Measurements from ENCODE around the gene PORCN.

PORCN gene

DNA sequence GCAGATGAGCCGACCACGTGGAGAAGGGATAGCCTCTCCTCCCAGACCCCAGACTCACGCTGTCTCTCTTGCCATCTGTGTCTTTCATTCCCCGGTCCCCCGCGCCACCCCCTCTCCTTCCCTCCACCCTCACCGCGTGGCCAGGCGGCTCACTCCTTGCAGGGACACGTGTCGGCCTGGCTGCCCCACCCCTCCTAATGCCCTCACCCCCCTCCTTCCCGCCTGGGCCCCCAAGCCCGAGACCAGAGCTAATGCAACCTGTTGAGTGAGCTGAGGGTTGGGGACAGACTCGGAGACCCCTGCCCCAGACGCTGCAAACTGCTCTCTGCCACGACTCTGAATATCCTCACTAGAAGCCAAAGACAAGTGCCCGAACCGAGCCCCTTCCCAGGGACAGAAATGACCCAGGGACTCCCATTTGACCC is 40.5 kb upstream of the PORCN start:
- no peaks in the 10 kb centered on the region for H3K79me1 ChIP-seq (ENCODE audit: low read depth, low read length)
- peaks cover 10 to 16% of the 10 kb centered on the region in 2 donors for H3K4me1 ChIP-seq (ENCODE audit: control insufficient read depth in 2 of 2, insufficient read depth in 1 of 2, low read depth in 1 of 2, low read length in 2 of 2)
- no peak overlapping the region for H2BK12ac ChIP-seq (ENCODE audit: low read length)
- H3K9me3 ChIP-seq (replicated peaks in 1 of 2; ENCODE audit: control insufficient read depth in 2 of 2, insufficient read depth in 1 of 2, low read depth in 1 of 2, low read length in 2 of 2), result no peaks in the 10 kb centered on the region
- no CpG with 5 or more reads among the region's 18 CpGs for WGBS, 2 donors (ENCODE audit: extremely low coverage in 2 of 2, insufficient read length in 2 of 2, insufficient replicate concordance in 1 of 2)
- H4K8ac ChIP-seq (ENCODE audit: low read depth, low read length), result no peak overlapping the region
- no peak overlapping the region for H2BK5ac ChIP-seq (ENCODE audit: low read length)
- no peaks in the 10 kb centered on the region for H3K36me3 ChIP-seq (replicated peaks in 1 of 2; ENCODE audit: control insufficient read depth in 2 of 2, insufficient read depth in 2 of 2, low read length in 2 of 2)
- no peak overlapping the region for H3K9ac ChIP-seq (ENCODE audit: low read depth, low read length, poor library complexity)
- no peaks in the 10 kb centered on the region for H3K27me3 ChIP-seq (ENCODE audit: control insufficient read depth in 3 of 3, insufficient read depth in 3 of 3, low read depth in 1 of 3, low read length in 3 of 3)
- no peak overlapping the region for H3K27ac ChIP-seq (replicated peaks; ENCODE audit: low read length)
- no peak overlapping the region for H3K18ac ChIP-seq (ENCODE audit: low read length)
- no peak overlapping the region for H2BK120ac ChIP-seq (ENCODE audit: low read depth, low read length)
- H3K4me3 ChIP-seq (ENCODE audit: low read length in 2 of 2), result no peak overlapping the region
- H2BK15ac ChIP-seq (ENCODE audit: low read length), result no peak overlapping the region
- H4K91ac ChIP-seq (ENCODE audit: low read depth, low read length, poor library complexity), result no peak overlapping the region
- no peak overlapping the region for H3K14ac ChIP-seq (ENCODE audit: low read length)
- H2AFZ ChIP-seq (ENCODE audit: low read length), result peak overlapping the region; percentile 63
- DNase-seq (ENCODE audit: low spot score), result no peak
- H2AK5ac ChIP-seq (ENCODE audit: low read depth, low read length), result no peak overlapping the region
- no peak overlapping the region for H3K4ac ChIP-seq (ENCODE audit: low read length)
- H3K4me2 ChIP-seq (ENCODE audit: insufficient read depth, low read length, poor library complexity, severe bottlenecking), result no peak overlapping the region
- H3K23ac ChIP-seq (ENCODE audit: low read depth, low read length, poor library complexity), result no peak overlapping the region

- no peak overlapping the region for H4K8ac ChIP-seq (ENCODE audit: low read depth, low read length)
- H3K27me3 ChIP-seq (ENCODE audit: control insufficient read depth in 3 of 3, insufficient read depth in 3 of 3, low read depth in 1 of 3, low read length in 3 of 3), result no peaks in the 10 kb centered on the region
- H2BK15ac ChIP-seq (ENCODE audit: low read length), result no peak overlapping the region
- no peak overlapping the region for H2BK12ac ChIP-seq (ENCODE audit: low read length)
- H3K9me3 ChIP-seq (replicated peaks in 1 of 2; ENCODE audit: control insufficient read depth in 2 of 2, insufficient read depth in 1 of 2, low read depth in 1 of 2, low read length in 2 of 2), result no peaks in the 10 kb centered on the region
- no peak overlapping the region for H3K14ac ChIP-seq (ENCODE audit: low read length)
- H2BK120ac ChIP-seq (ENCODE audit: low read depth, low read length), result no peak overlapping the region
- no peak overlapping the region for H2BK5ac ChIP-seq (ENCODE audit: low read length)
- no peak overlapping the region for H3K27ac ChIP-seq (replicated peaks; ENCODE audit: low read length)
- H4K91ac ChIP-seq (ENCODE audit: low read depth, low read length, poor library complexity), result no peak overlapping the region
- no peak overlapping the region for H3K4me3 ChIP-seq (ENCODE audit: low read length in 2 of 2)
- H2AFZ ChIP-seq (ENCODE audit: low read length), result peak overlapping the region; percentile 63
- H3K4me1 ChIP-seq (ENCODE audit: control insufficient read depth in 2 of 2, insufficient read depth in 1 of 2, low read depth in 1 of 2, low read length in 2 of 2), result peaks cover 10 to 16% of the 10 kb centered on the region in 2 donors
- H3K79me1 ChIP-seq (ENCODE audit: low read depth, low read length), result no peaks in the 10 kb centered on the region
- H3K36me3 ChIP-seq (replicated peaks in 1 of 2; ENCODE audit: control insufficient read depth in 2 of 2, insufficient read depth in 2 of 2, low read length in 2 of 2), result no peaks in the 10 kb centered on the region
- H3K4me2 ChIP-seq (ENCODE audit: insufficient read depth, low read length, poor library complexity, severe bottlenecking), result peak overlapping the region; percentile 40
- H3K23ac ChIP-seq (ENCODE audit: low read depth, low read length, poor library complexity), result no peak overlapping the region
- H2AK5ac ChIP-seq (ENCODE audit: low read depth, low read length), result no peak overlapping the region
- no peak overlapping the region for H3K18ac ChIP-seq (ENCODE audit: low read length)
- no peak for DNase-seq (ENCODE audit: low spot score)
- H3K4ac ChIP-seq (ENCODE audit: low read length), result no peak overlapping the region
- WGBS, 2 donors (ENCODE audit: extremely low coverage in 2 of 2, insufficient read length in 2 of 2, insufficient replicate concordance in 1 of 2), result no CpG with 5 or more reads among the region's 23 CpGs
- no peak overlapping the region for H3K9ac ChIP-seq (ENCODE audit: low read depth, low read length, poor library complexity)
Observed at GRCh38 chrX:48468693-48469691, 39.8 kb upstream of the PORCN start.

- H3K79me1 ChIP-seq (ENCODE audit: low read depth, low read length), result no peaks in the 10 kb centered on the region
- no peak within 1 kb of the TSS for H3K4me3 ChIP-seq (ENCODE audit: low read length in 2 of 2)
- no peak within 1 kb of the TSS for H3K27ac ChIP-seq (replicated peaks; ENCODE audit: low read length)
- no peaks in the 10 kb centered on the region for H3K36me3 ChIP-seq (replicated peaks in 1 of 2; ENCODE audit: control insufficient read depth in 2 of 2, insufficient read depth in 2 of 2, low read length in 2 of 2)
- H3K27me3 ChIP-seq (ENCODE audit: control insufficient read depth in 3 of 3, insufficient read depth in 3 of 3, low read depth in 1 of 3, low read length in 3 of 3), result no peaks in the 10 kb centered on the region
- peak within 1 kb of the TSS; percentile 58 for H2AFZ ChIP-seq (ENCODE audit: low read length)
- peak within 1 kb of the TSS; percentile 40 for H3K4me2 ChIP-seq (ENCODE audit: insufficient read depth, low read length, poor library complexity, severe bottlenecking)
- no peak within 1 kb of the TSS for H4K91ac ChIP-seq (ENCODE audit: low read depth, low read length, poor library complexity)
- no peak within 1 kb of the TSS for H2BK15ac ChIP-seq (ENCODE audit: low read length)
- H4K8ac ChIP-seq (ENCODE audit: low read depth, low read length), result no peak within 1 kb of the TSS
- DNase-seq (ENCODE audit: low spot score), result no peak
- H2BK120ac ChIP-seq (ENCODE audit: low read depth, low read length), result no peak within 1 kb of the TSS
- H3K23ac ChIP-seq (ENCODE audit: low read depth, low read length, poor library complexity), result no peak within 1 kb of the TSS
- no peak within 1 kb of the TSS for H2BK5ac ChIP-seq (ENCODE audit: low read length)
- no CpG with 5 or more reads among the region's 18 CpGs for WGBS, 2 donors (ENCODE audit: extremely low coverage in 2 of 2, insufficient read length in 2 of 2, insufficient replicate concordance in 1 of 2)
- no peak within 1 kb of the TSS for H3K14ac ChIP-seq (ENCODE audit: low read length)
- H3K4ac ChIP-seq (ENCODE audit: low read length), result no peak within 1 kb of the TSS
- H2AK5ac ChIP-seq (ENCODE audit: low read depth, low read length), result no peak within 1 kb of the TSS
- no peak within 1 kb of the TSS for H3K18ac ChIP-seq (ENCODE audit: low read length)
- H3K9me3 ChIP-seq (replicated peaks in 1 of 2; ENCODE audit: control insufficient read depth in 2 of 2, insufficient read depth in 1 of 2, low read depth in 1 of 2, low read length in 2 of 2), result no peaks in the 10 kb centered on the region
- H3K4me1 ChIP-seq (ENCODE audit: control insufficient read depth in 2 of 2, insufficient read depth in 1 of 2, low read depth in 1 of 2, low read length in 2 of 2), result peaks cover 10 to 16% of the 10 kb centered on the region in 2 donors
- H2BK12ac ChIP-seq (ENCODE audit: low read length), result no peak within 1 kb of the TSS
- H3K9ac ChIP-seq (ENCODE audit: low read depth, low read length, poor library complexity), result no peak within 1 kb of the TSS
Observed at GRCh38 chrX:48470110-48470832, 38.5 kb upstream of the PORCN start, which contains the start of gene SLC38A5. Gene SLC38A5 (minus strand): TSS chrX:48470260. CDS start chrX:48467924, 2,336 bp downstream.

DNA sequence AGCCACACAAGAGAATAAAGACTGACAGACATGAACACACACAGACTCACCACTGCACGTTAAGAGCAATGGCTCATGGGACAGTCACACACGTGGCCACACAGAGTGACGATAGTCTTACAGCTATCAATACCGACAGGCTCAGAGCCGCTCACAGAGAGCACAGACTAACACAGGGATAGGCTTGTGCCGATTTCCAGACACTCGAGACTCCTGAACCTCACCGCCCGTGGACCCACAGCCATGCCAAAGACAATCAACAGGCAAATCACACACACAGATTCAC is 38.0 kb upstream of the PORCN start:
- Histone ChIP-seq H2BK15ac (ENCODE audit: low read length) (no peak overlapping the region), H4K8ac (ENCODE audit: low read depth, low read length) (no peak overlapping the region), H2BK5ac (ENCODE audit: low read length) (no peak overlapping the region), H3K9me3 (replicated peaks in 1 of 2; ENCODE audit: control insufficient read depth in 2 of 2, insufficient read depth in 1 of 2, low read depth in 1 of 2, low read length in 2 of 2) (no peaks in the 10 kb centered on the region), H3K79me1 (ENCODE audit: low read depth, low read length) (no peaks in the 10 kb centered on the region), H3K36me3 (replicated peaks in 1 of 2; ENCODE audit: control insufficient read depth in 2 of 2, insufficient read depth in 2 of 2, low read length in 2 of 2) (no peaks in the 10 kb centered on the region), H3K4ac (ENCODE audit: low read length) (no peak overlapping the region), H3K14ac (ENCODE audit: low read length) (no peak overlapping the region), H2BK12ac (ENCODE audit: low read length) (no peak overlapping the region), H3K23ac (ENCODE audit: low read depth, low read length, poor library complexity) (no peak overlapping the region), H2AFZ (ENCODE audit: low read length) (peak overlapping the region; percentile 58), H3K27ac (replicated peaks; ENCODE audit: low read length) (no peak overlapping the region), H3K4me2 (ENCODE audit: insufficient read depth, low read length, poor library complexity, severe bottlenecking) (no peak overlapping the region), H4K91ac (ENCODE audit: low read depth, low read length, poor library complexity) (no peak overlapping the region), H3K9ac (ENCODE audit: low read depth, low read length, poor library complexity) (no peak overlapping the region), H3K27me3 (ENCODE audit: control insufficient read depth in 3 of 3, insufficient read depth in 3 of 3, low read depth in 1 of 3, low read length in 3 of 3) (no peaks in the 10 kb centered on the region), H3K18ac (ENCODE audit: low read length) (no peak overlapping the region), H3K4me3 (ENCODE audit: low read length in 2 of 2) (no peak overlapping the region), H2BK120ac (ENCODE audit: low read depth, low read length) (no peak overlapping the region), H2AK5ac (ENCODE audit: low read depth, low read length) (no peak overlapping the region), H3K4me1 (ENCODE audit: control insufficient read depth in 2 of 2, insufficient read depth in 1 of 2, low read depth in 1 of 2, low read length in 2 of 2) (peaks cover 10 to 16% of the 10 kb centered on the region in 2 donors)
- DNase-seq (ENCODE audit: low spot score), result no peak
- WGBS, 2 donors (ENCODE audit: extremely low coverage in 2 of 2, insufficient read length in 2 of 2, insufficient replicate concordance in 1 of 2), result no CpG with 5 or more reads among the region's 9 CpGs

Measured in neuronal stem cell (in vitro differentiated cells).